Natural killer cell (primary cell): Measurements from ENCODE around the gene SEL1L. TPM values are rescaled to one million over a fixed set of nuclear protein-coding genes. Genes with fewer than 3 reads are reported as not detected.

Experiments used
- ATAC-seq, 3 donors: fragments of 150-1000 bp in 2 of 3; fragments of 200-7000 bp in 1 of 3; cut with Tn5 transposase; 1 replicate in 1 of 3; 2 replicates in 2 of 3; pipeline ENCODE4 v1.10.0; 2021; ENCODE audit warnings: mild to moderate bottlenecking in 2 of 3, moderate library complexity in 2 of 3
- DNase-seq, 2 donors: peaks; one replicate each; pipeline versions ENCODE4 v3.0.0 to v3.0.0-alpha.2; 2013 to 2021; ENCODE audit warnings: mixed read lengths in 1 of 2
- H3K27ac ChIP-seq: one replicate; pipeline ENCODE4 v1.5.1; 2013; ENCODE audit warnings: mild to moderate bottlenecking, low read length
- H3K27me3 ChIP-seq: one replicate; pipeline ENCODE4 v1.6.1; 2013; ENCODE audit warnings: low read length; ENCODE audit not compliant: control insufficient read depth, insufficient read depth
- H3K36me3 ChIP-seq: one replicate; pipeline ENCODE4 v1.6.1; 2013; ENCODE audit warnings: low read length; ENCODE audit not compliant: control insufficient read depth, insufficient read depth
- H3K4me1 ChIP-seq: one replicate; pipeline ENCODE4 v1.6.1; 2013; ENCODE audit warnings: low read length; ENCODE audit not compliant: control insufficient read depth, insufficient read depth
- H3K4me3 ChIP-seq: one replicate; pipeline ENCODE4 v1.5.1; 2013; ENCODE audit warnings: low read length
- H3K9me3 ChIP-seq: one replicate; pipeline ENCODE4 v1.6.1; 2013; ENCODE audit warnings: low read length; ENCODE audit not compliant: control insufficient read depth, insufficient read depth
- H3K27ac Mint-ChIP-seq, 2 donors: one replicate each; pipeline ENCODE4 v1.8.0; 2022; ENCODE audit warnings: mild to moderate bottlenecking in 2 of 2, mixed read lengths in 2 of 2, moderate library complexity in 1 of 2
- H3K27me3 Mint-ChIP-seq, 2 donors: one replicate each; pipeline ENCODE4 v1.8.0; 2022; ENCODE audit warnings: low read depth in 2 of 2, mixed read lengths in 2 of 2
- H3K36me3 Mint-ChIP-seq: one replicate; pipeline ENCODE4 v1.8.0; 2022; ENCODE audit warnings: mixed read lengths
- H3K4me1 Mint-ChIP-seq, 2 donors: one replicate each; pipeline ENCODE4 v1.8.0; 2022; ENCODE audit warnings: mixed read lengths in 2 of 2
- H3K4me3 Mint-ChIP-seq: one replicate; pipeline ENCODE4 v1.8.0; 2022; ENCODE audit warnings: mild to moderate bottlenecking, moderate library complexity, mixed read lengths
- H3K9me3 Mint-ChIP-seq, 2 donors: one replicate each; pipeline ENCODE4 v1.8.0; 2022; ENCODE audit warnings: mixed read lengths in 2 of 2
- WGBS: methylation state at CpG from one replicate; pipeline ENCODE4 v1.1.7; 2013; ENCODE audit warnings: missing lambda C conversion rate; ENCODE audit not compliant: insufficient coverage; 5-methylcytosine and 5-hydroxymethylcytosine counted together
- intact Hi-C: fragments of 100-400 bp; cut with micrococcal nuclease; formaldehyde crosslinking; loops from one replicate; pipeline ENCODE4 v1.14.2; 2022
- total RNA-seq, 4 donors: library from RNA; stranded (reverse); fragments of 120-200 nt in 1 of 4; gene quantifications; one replicate each; pipeline versions ENCODE4 v1.2.3 to v1.2.4, GENCODE V29; 2013 to 2022
- TF ChIP-seq, protein P1 (sequence below): fragments of 200-600 bp; IDR thresholded peaks from one replicate; pipeline ENCODE4 v1.8.0; 2022; ENCODE audit warnings: antibody characterized with exemption

Gene SEL1L
- total RNA-seq, 3 donors from 2014 or later (not counting 1 experiment from before 2014, with no cell fraction given): 55.0 to 93.0 (median 77.0) TPM

DNA sequence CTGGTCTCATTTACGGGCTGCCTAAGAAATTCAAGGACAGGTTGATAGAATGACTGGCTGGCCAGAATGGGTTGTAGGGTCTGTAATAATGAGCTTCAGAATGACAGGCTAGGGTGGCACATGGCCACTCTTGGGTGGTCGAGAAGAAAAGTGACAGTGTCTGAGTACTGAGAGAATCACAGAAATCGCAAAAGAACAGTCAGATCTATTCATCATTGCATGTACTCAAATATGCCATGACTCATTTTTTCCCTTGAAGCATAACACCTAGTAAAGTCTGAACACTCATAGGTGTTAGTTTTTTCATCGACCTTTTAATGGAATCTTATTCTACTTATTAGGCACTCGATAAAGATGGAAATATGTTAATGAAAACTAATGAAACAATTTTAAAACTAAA, 37.8 kb upstream of the SEL1L start:
- no peak for DNase-seq
- no peaks in the 10 kb centered on the region for H3K4me1 ChIP-seq
- Mint-ChIP-seq H3K4me3 (no peak overlapping the region), H3K9me3 (no peaks in the 10 kb centered on the region), H3K27me3 (peaks cover 8 to 27% of the 10 kb centered on the region in 2 donors), H3K36me3 (no peaks in the 10 kb centered on the region), H3K4me1 (no peaks in the 10 kb centered on the region), H3K27ac (no peak overlapping the region)
- no peaks in the 10 kb centered on the region for H3K36me3 ChIP-seq
- intact Hi-C loops: no loop called here
- no peak overlapping the region for H3K27ac ChIP-seq
- H3K4me3 ChIP-seq: no peak overlapping the region
- H3K9me3 ChIP-seq: no peaks in the 10 kb centered on the region
- ATAC-seq: no peak
- TF ChIP-seq, protein P1, sequence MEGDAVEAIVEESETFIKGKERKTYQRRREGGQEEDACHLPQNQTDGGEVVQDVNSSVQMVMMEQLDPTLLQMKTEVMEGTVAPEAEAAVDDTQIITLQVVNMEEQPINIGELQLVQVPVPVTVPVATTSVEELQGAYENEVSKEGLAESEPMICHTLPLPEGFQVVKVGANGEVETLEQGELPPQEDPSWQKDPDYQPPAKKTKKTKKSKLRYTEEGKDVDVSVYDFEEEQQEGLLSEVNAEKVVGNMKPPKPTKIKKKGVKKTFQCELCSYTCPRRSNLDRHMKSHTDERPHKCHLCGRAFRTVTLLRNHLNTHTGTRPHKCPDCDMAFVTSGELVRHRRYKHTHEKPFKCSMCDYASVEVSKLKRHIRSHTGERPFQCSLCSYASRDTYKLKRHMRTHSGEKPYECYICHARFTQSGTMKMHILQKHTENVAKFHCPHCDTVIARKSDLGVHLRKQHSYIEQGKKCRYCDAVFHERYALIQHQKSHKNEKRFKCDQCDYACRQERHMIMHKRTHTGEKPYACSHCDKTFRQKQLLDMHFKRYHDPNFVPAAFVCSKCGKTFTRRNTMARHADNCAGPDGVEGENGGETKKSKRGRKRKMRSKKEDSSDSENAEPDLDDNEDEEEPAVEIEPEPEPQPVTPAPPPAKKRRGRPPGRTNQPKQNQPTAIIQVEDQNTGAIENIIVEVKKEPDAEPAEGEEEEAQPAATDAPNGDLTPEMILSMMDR: no peak
- no peaks in the 10 kb centered on the region for H3K27me3 ChIP-seq
- 84% methylated on average over 3 of the region's 5 CpGs for WGBS

GRCh38 chr14:81567302-81567701, 33.6 kb upstream of the SEL1L start:
- intact Hi-C loops: no loop called here
- H3K4me1 Mint-ChIP-seq: no peaks in the 10 kb centered on the region
- no peak overlapping the region for H3K27ac ChIP-seq
- peaks cover 6 to 27% of the 10 kb centered on the region in 2 donors for H3K27me3 Mint-ChIP-seq
- ATAC-seq: no peak
- DNase-seq: no peak
- no peaks in the 10 kb centered on the region for H3K9me3 ChIP-seq
- H3K27me3 ChIP-seq: no peaks in the 10 kb centered on the region
- H3K4me3 Mint-ChIP-seq: no peak overlapping the region
- TF ChIP-seq, protein P1: no peak
- H3K4me1 ChIP-seq: no peaks in the 10 kb centered on the region
- H3K9me3 Mint-ChIP-seq: no peaks in the 10 kb centered on the region
- no peaks in the 10 kb centered on the region for H3K36me3 Mint-ChIP-seq
- no peak overlapping the region for H3K4me3 ChIP-seq
- H3K27ac Mint-ChIP-seq: no peak overlapping the region
- WGBS: 86% methylated on average over 6 of the region's 6 CpGs
- H3K36me3 ChIP-seq: no peaks in the 10 kb centered on the region

DNA sequence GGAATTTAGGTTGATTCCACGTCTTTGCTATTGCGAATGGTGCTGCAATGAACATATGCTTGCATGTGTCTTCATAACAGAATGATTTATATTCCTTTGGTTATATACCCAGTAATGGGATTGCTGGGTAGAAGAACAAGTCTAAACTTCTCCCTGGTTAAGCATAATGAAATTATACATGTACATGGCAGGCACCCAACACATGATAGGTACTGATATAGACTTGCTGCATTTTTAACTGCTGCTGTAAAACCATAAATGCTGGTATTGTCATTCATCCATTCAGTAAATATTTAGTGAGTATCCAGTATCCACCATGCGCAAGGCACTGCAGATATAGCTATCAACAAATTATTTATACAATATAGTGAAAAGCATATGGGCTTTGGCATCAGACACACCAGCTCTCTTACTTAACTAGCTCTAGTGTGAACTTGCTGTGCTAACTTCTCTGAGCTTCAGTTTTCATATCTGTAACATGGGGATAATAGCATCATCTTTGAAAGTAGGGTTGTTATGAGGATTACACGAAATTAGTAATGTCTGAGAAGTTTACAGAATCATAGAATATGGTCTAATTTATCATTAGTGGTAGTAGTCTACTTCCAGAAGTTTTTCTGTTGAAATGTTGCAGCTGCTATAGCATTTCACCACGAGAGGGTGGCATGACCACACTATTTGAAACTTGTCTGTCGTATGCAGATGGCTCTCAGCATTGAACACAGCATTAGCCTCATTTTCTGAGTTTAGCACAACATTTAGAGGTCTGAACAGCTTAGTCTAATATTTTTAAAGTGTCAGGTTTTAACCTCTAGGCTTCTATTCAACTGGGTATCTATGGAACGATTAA, 32.0 kb upstream of the SEL1L start:
- TF ChIP-seq, protein P1: no peak
- ATAC-seq (no peak), DNase-seq (peak in 1 of 2 donors; percentile 12)
- intact Hi-C loops: no loop called here
- Mint-ChIP-seq H3K4me1 (no peaks in the 10 kb centered on the region), H3K27me3 (peaks cover 11 to 27% of the 10 kb centered on the region in 2 donors), H3K4me3 (no peak overlapping the region), H3K36me3 (no peaks in the 10 kb centered on the region), H3K27ac (no peak overlapping the region), H3K9me3 (no peaks in the 10 kb centered on the region)
- H3K9me3 ChIP-seq: no peaks in the 10 kb centered on the region
- no peaks in the 10 kb centered on the region for H3K36me3 ChIP-seq
- 48% methylated on average over 5 of the region's 7 CpGs for WGBS
- H3K27me3 ChIP-seq: no peaks in the 10 kb centered on the region
- H3K4me1 ChIP-seq: no peaks in the 10 kb centered on the region
- no peak overlapping the region for H3K4me3 ChIP-seq
- no peak overlapping the region for H3K27ac ChIP-seq
